PC-9 (cell line): ENCODE results near the gene ANKRD26. TPM values are rescaled to one million over a fixed set of nuclear protein-coding genes. Genes with fewer than 3 reads are reported as not detected.

Experiments
- BruUV-seq: library from RNA; stranded (reverse); fragments of 400-500 nt; replicated peaks from 2 replicates; lab custom pipeline; 2021; lab: Mats Ljungman, UMichigan
- CTCF ChIA-PET: fragments of 300-600 bp; sonication (Branson Sonifier 250); formaldehyde crosslinking; loops from one replicate; lab custom pipeline; 2022; ENCODE audit warnings: antibody characterized with exemption; lab: Charles Lee
- POLR2A ChIA-PET: fragments of 300-600 bp; sonication (Branson Sonifier 250); formaldehyde crosslinking; loops from one replicate; lab custom pipeline; 2022; ENCODE audit warnings: antibody characterized with exemption; ENCODE audit not compliant: unreplicated experiment; lab: Charles Lee
- DNase-seq, 2 experiments: peaks; one replicate each; pipeline versions ENCODE4 v3.0.0 to v3.0.0-alpha.2; 2015 to 2022; ENCODE audit warnings: mixed read lengths in 1 of 2
- H2AFZ ChIP-seq: fragments of 200-600 bp; sonication (generic); 2 replicates; pipeline ENCODE4 v1.8.1; 2017; ENCODE audit warnings: antibody characterized with exemption
- H3F3A ChIP-seq: fragments of 200-600 bp; sonication (generic); 2 replicates; pipeline ENCODE4 v1.8.1; 2017; ENCODE audit warnings: antibody characterized with exemption, mild to moderate bottlenecking, low read depth; ENCODE audit not compliant: insufficient read depth
- H3K27ac ChIP-seq: fragments of 200-600 bp; sonication (generic); 2 replicates; pipeline ENCODE4 v1.6.1; 2016; ENCODE audit warnings: mixed run types
- H3K27me3 ChIP-seq: fragments of 200-600 bp; sonication (generic); 2 replicates; pipeline ENCODE4 v1.6.1; 2016; ENCODE audit warnings: low read depth, mixed run types; ENCODE audit not compliant: insufficient read depth
- H3K36me3 ChIP-seq: fragments of 200-600 bp; sonication (generic); 2 replicates; pipeline ENCODE4 v1.6.1; 2016; ENCODE audit warnings: low read depth, mixed run types
- H3K4me1 ChIP-seq: fragments of 200-600 bp; sonication (generic); replicated peaks from 2 replicates; pipeline ENCODE4 v1.6.1; 2016; ENCODE audit warnings: mixed run types; ENCODE audit not compliant: insufficient read depth
- H3K4me2 ChIP-seq: fragments of 200-600 bp; sonication (generic); 2 replicates; pipeline ENCODE4 v1.6.1; 2017; ENCODE audit warnings: mixed run types
- H3K4me3 ChIP-seq: fragments of 200-600 bp; sonication (generic); 2 replicates; pipeline ENCODE4 v1.6.1; 2016; ENCODE audit warnings: mixed run types
- H3K79me2 ChIP-seq: fragments of 200-600 bp; sonication (generic); 2 replicates; pipeline ENCODE4 v1.6.1; 2017; ENCODE audit warnings: low read depth, mixed run types
- H3K9me2 ChIP-seq: fragments of 200-600 bp; sonication (generic); 2 replicates; pipeline ENCODE4 v1.8.1; 2017; ENCODE audit warnings: mild to moderate bottlenecking; ENCODE audit not compliant: insufficient read depth
- H3K9me3 ChIP-seq: fragments of 200-600 bp; sonication (generic); 2 replicates; pipeline ENCODE4 v1.8.1; 2016; ENCODE audit warnings: low read depth; ENCODE audit not compliant: insufficient read depth
- H4K20me1 ChIP-seq: fragments of 200-600 bp; sonication (generic); 2 replicates; pipeline ENCODE4 v1.8.1; 2017; ENCODE audit not compliant: insufficient read depth
- CTCF ChIP-seq: fragments of 200-600 bp; sonication (generic); conservative IDR thresholded peaks from 2 replicates; pipeline ENCODE4 v1.6.1; 2017; ENCODE audit warnings: mixed run types, antibody characterized with exemption, mild to moderate bottlenecking, moderate library complexity
- EZH2 ChIP-seq: fragments of 200-600 bp; sonication (generic); IDR thresholded peaks from 2 replicates; pipeline ENCODE4 v1.8.0; 2017; ENCODE audit warnings: antibody characterized with exemption, low read depth
- intact Hi-C: fragments of 100-400 bp; cut with micrococcal nuclease; formaldehyde crosslinking; loops from one replicate; pipeline ENCODE4 v1.10.0; 2022; ENCODE audit not compliant: unreplicated experiment
- total RNA-seq: library from RNA; stranded (reverse); gene quantifications from 2 replicates; pipeline ENCODE4 v1.2.3, GENCODE V29; 2021

The ANKRD26 gene
- total RNA-seq, 1 experiment from 2014 or later, result 12.9 TPM

GRCh38 chr10:27108165-27108564 is 7.9 kb upstream of the ANKRD26 start:
- Histone ChIP-seq H3K79me2 (no peaks in the 10 kb centered on the region), H2AFZ (no peak overlapping the region), H3K36me3 (0 out of 2 replicates have a peak, but pooled peaks cover 8% of the 10 kb centered on the region), H3K9me3 (no peaks in the 10 kb centered on the region), H3K27ac (no peak overlapping the region), H3K4me3 (no peak overlapping the region), H3K4me2 (no peak overlapping the region), H3K9me2 (no peaks in the 10 kb centered on the region), H4K20me1 (no peaks in the 10 kb centered on the region), H3K27me3 (no peaks in the 10 kb centered on the region), H3F3A (no peaks in the 10 kb centered on the region), H3K4me1 (no peaks in the 10 kb centered on the region)
- CTCF ChIA-PET, result no interaction called here
- intact Hi-C loops, result no loop called here
- no TSS peak for BruUV-seq
- POLR2A ChIA-PET, result interaction anchor here (0.6 kb wide), 1 partner anchor 75 kb away, joined by 4 read pairs; no protein-coding TSS in a partner anchor
- no peak for DNase-seq
- TF ChIP-seq EZH2, result no peak
- no peak for TF ChIP-seq CTCF

GRCh38 chr10:27104919-27105318 is 4.6 kb upstream of the ANKRD26 start:
- Histone ChIP-seq H2AFZ (no peak overlapping the region), H3K4me2 (no peak overlapping the region), H3F3A (no peaks in the 10 kb centered on the region), H3K79me2 (peaks cover under 1% of the 10 kb centered on the region; the same call in 1 of the 2 replicates), H3K9me3 (no peaks in the 10 kb centered on the region), H3K27me3 (no peaks in the 10 kb centered on the region), H3K36me3 (no peaks in the 10 kb centered on the region), H3K4me3 (no peak overlapping the region), H4K20me1 (no peaks in the 10 kb centered on the region), H3K27ac (no peak overlapping the region), H3K4me1 (no peaks in the 10 kb centered on the region), H3K9me2 (no peaks in the 10 kb centered on the region)
- ChIA-PET POLR2A (interaction anchor here (0.6 kb wide), 1 partner anchor 74 kb away, joined by 4 read pairs; no protein-coding TSS in a partner anchor), CTCF (no interaction called here)
- TF ChIP-seq CTCF, result no peak
- no peak for TF ChIP-seq EZH2
- no TSS peak for BruUV-seq
- intact Hi-C loops, result no loop called here
- no peak for DNase-seq

- H3F3A ChIP-seq, result no peaks in the 10 kb centered on the region
- peaks cover 13% of the 10 kb centered on the region; the same call in 1 of the 2 replicates for H3K79me2 ChIP-seq
- intact Hi-C loops, result no loop called here
- no peaks in the 10 kb centered on the region for H3K9me3 ChIP-seq
- H3K9me2 ChIP-seq, result no peaks in the 10 kb centered on the region
- H2AFZ ChIP-seq, result peak overlapping the region; percentile 95
- TF ChIP-seq CTCF (no peak), EZH2 (no peak)
- H3K4me3 ChIP-seq, result peak overlapping the region; percentile 81
- BruUV-seq, result no TSS peak
- DNase-seq, result peak in 1 of 2 experiments; percentile 2
- peak overlapping the region; percentile 94 for H3K4me2 ChIP-seq
- no peaks in the 10 kb centered on the region for H4K20me1 ChIP-seq
- no peaks in the 10 kb centered on the region for H3K4me1 ChIP-seq
- H3K27ac ChIP-seq, result no peak overlapping the region
- H3K27me3 ChIP-seq, result no peaks in the 10 kb centered on the region
- CTCF ChIA-PET, result no interaction called here
- POLR2A ChIA-PET, result no interaction called here
- no peaks in the 10 kb centered on the region for H3K36me3 ChIP-seq
Measured at GRCh38 chr10:27100813-27101347, 586 bp upstream of the ANKRD26 start.
